ENCODE data around the gene MUC5B. TPM values are rescaled to one million over a fixed set of nuclear protein-coding genes. Genes with fewer than 3 reads are reported as not detected.

The MUC5B gene
- total RNA-seq, 4 donors from 2014 or later: 0.04 to 139 (median 1.6) TPM

DNA sequence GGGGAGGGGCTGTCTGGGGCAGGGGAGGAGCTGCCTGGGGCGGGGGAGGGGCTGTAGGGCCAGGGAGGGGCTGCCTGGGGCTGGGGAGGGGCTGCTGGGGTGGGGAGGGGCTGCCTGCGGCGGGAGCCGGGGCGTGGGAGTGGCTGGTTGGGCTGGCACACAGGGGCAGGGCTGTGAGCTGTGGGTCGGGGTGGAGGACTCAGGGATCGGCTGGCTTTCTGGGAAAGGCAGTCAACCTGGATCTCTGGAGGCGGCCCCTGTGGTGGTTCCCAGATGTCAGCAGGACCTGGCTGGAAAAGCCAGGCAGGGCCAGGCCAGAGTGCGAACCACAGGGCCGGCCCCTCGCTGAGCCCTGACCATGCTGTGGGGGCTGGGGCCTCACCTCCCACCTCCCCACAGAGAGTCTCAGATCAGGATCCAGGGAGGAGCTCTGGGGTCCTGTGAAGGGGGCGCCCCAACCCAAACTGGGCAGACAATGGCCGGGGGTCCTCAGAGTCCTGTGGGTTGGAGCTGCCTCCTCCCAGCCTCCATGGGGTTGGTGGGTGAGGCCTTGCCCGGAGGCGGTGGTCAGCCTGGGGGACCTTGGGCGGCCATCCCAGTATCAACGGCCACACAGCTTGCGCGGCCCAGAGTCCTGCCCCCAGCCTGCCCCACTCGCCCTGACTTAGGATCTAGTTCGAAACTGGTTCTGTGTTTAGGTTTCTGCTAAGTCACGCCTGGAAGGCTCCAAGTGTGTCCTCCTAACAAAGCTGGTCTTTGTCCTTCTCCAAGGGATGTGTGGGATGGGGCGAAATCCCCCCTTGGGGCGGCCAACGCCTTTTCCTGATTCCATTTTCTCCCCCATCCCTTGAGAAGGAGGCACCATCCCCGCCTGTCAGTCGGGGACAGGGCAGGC lies 1.9 kb downstream of the MUC5B start:
- Histone ChIP-seq H3K4me3 (peak overlapping the region in 1 of 4 donors; percentile 14), H3K27ac (peak overlapping the region in 1 of 4 donors; percentile 60), H3K27me3 (peaks cover 0 to 100% (median 2%) of the 10 kb centered on the region in 4 donors), H3K36me3 (no peaks in the 10 kb centered on the region), H3K4me1 (peaks cover 0 to 15% (median 0%) of the 10 kb centered on the region in 3 donors), H3K9me3 (no peaks in the 10 kb centered on the region)
- TF ChIP-seq, protein P1, sequence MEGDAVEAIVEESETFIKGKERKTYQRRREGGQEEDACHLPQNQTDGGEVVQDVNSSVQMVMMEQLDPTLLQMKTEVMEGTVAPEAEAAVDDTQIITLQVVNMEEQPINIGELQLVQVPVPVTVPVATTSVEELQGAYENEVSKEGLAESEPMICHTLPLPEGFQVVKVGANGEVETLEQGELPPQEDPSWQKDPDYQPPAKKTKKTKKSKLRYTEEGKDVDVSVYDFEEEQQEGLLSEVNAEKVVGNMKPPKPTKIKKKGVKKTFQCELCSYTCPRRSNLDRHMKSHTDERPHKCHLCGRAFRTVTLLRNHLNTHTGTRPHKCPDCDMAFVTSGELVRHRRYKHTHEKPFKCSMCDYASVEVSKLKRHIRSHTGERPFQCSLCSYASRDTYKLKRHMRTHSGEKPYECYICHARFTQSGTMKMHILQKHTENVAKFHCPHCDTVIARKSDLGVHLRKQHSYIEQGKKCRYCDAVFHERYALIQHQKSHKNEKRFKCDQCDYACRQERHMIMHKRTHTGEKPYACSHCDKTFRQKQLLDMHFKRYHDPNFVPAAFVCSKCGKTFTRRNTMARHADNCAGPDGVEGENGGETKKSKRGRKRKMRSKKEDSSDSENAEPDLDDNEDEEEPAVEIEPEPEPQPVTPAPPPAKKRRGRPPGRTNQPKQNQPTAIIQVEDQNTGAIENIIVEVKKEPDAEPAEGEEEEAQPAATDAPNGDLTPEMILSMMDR (IDR thresholded peaks at IDR 0.05): no peak
- no peak for TF ChIP-seq POLR2A (IDR thresholded peaks at IDR 0.05)
- WGBS, 2 donors: 72 to 89% methylated on average over 6 to 8 of the region's 27 CpGs
- no peak for DNase-seq
- intact Hi-C loops (cut with DNase I): no loop called here

DNA sequence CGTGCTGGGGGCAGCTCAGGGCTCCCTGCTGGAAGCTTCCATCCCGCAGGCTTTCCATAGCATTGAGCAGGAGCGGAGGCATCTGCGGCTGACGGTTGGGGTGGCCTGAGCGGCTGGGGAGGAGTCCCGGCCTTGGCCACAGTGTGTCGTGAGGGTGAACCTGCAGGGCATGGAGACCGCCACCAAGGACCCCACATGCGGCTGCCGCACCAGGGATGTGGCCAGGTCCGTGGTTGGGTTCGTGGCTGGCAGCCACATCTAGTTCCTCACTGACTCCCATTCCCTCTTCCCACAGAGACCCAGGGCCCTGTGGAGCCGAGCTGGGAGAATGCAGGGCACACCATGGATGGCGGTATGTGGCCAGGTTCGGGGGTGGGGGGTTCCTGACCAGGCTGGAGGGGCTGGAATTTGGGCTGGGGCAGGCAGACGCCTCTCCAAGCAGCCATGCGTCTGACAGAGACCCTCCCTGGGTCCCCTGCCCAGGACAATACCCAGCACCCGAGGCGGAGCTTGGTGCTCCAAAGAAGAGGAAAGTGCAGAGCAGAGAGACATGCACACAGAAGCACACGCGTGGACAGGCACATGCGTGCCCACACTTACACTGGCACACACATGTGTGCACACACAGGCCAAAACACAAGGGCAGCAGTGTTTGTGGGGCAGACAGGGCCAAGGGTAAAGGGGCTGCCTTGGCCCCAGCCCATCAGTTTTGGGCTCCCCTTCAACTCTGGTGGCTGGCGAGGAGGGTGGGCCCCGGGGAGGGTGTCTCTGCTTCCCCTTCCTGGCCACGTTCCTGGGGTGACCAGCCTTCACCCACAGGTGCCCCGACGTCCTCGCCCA lies 2.7 kb downstream of the MUC5B start:
- WGBS, 2 donors: 60% methylated on average over 3 of the region's 29 CpGs; no CpG with 5 or more reads in 1 of the 2 donors
- TF ChIP-seq, protein P1 (IDR thresholded peaks at IDR 0.05): no peak
- TF ChIP-seq POLR2A (IDR thresholded peaks at IDR 0.05): no peak
- H3K36me3 ChIP-seq: no peaks in the 10 kb centered on the region
- no peak for DNase-seq
- intact Hi-C loops (cut with DNase I): no loop called here
- peak overlapping the region in 1 of 4 donors; percentile 29 for H3K27ac ChIP-seq
- peaks cover 0 to 19% (median 0%) of the 10 kb centered on the region in 3 donors for H3K4me1 ChIP-seq
- peak overlapping the region in 1 of 4 donors; percentile 14 for H3K4me3 ChIP-seq
- peaks cover 0 to 100% (median 2%) of the 10 kb centered on the region in 4 donors for H3K27me3 ChIP-seq
- no peaks in the 10 kb centered on the region for H3K9me3 ChIP-seq

DNA sequence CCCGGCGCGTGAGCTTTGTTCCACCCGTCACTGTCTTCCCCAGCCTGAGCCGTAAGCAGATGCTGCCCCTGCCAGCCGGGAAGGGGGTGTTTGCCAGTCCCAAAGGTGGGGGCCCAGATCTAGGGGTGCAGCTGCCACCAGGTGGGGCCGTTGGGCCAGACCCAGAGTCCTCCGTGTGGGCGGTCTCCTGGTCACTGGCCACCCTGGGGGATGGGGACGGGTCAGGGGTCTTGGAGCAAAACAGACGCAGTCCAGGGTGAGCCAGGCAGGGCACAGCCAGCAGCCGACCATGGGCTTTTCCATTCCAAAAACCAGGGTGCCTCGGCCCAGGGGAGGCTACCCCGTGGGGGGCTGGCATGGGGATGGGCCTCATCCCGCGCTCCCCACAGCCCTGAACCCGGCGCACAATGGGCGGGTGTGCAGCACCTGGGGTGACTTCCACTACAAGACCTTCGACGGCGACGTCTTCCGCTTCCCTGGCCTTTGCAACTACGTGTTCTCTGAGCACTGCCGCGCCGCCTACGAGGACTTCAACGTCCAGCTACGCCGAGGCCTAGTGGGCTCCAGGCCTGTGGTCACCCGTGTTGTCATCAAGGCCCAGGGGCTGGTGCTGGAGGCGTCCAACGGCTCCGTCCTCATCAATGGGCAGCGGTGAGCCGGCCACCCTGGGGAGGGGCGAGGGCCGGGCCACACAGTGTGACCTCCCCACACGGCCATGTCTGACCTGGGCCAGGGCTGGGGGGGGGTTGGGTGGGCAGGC lies 3.5 kb downstream of the MUC5B start:
- Histone ChIP-seq H3K36me3 (no peaks in the 10 kb centered on the region), H3K4me3 (peak overlapping the region in 1 of 4 donors; percentile 14), H3K27me3 (peaks cover 0 to 100% (median 2%) of the 10 kb centered on the region in 4 donors), H3K4me1 (peaks cover 0 to 19% (median 0%) of the 10 kb centered on the region in 3 donors), H3K27ac (no peak overlapping the region), H3K9me3 (no peaks in the 10 kb centered on the region)
- DNase-seq: no peak
- TF ChIP-seq, protein P1 (IDR thresholded peaks at IDR 0.05): no peak
- TF ChIP-seq POLR2A (IDR thresholded peaks at IDR 0.05): no peak
- intact Hi-C loops (cut with DNase I): no loop called here
- WGBS, 2 donors: 84 to 96% methylated on average over 5 to 14 of the region's 41 CpGs

DNA sequence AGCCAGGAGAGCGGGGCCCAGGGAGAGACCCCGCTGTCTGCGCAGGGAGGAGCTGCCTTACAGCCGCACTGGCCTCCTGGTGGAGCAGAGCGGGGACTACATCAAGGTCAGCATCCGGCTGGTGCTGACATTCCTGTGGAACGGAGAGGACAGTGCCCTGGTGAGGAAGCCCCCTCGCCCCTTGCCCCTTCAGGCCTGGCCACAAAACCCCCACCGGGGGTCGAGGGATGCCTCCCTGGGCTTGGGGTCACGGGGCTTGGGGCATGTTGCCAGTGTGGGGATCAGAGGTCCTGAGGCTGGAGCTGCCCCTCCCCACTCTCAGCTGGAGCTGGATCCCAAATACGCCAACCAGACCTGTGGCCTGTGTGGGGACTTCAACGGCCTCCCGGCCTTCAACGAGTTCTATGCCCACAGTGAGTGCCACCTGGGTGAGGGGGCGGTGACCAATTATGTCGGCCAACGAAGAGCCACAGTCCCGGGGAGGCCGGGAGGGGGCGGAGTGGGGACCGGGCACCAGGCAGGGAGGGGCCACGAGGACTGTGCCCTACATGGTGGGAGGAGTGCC lies 4.2 kb downstream of the MUC5B start:
- H3K4me3 ChIP-seq: no peak overlapping the region
- 76% methylated on average over 7 of the region's 23 CpGs; no CpG with 5 or more reads in 1 of the 2 donors for WGBS, 2 donors
- no peak overlapping the region for H3K27ac ChIP-seq
- intact Hi-C loops (cut with DNase I): no loop called here
- no peaks in the 10 kb centered on the region for H3K36me3 ChIP-seq
- DNase-seq: no peak
- no peak for TF ChIP-seq POLR2A (IDR thresholded peaks at IDR 0.05)
- TF ChIP-seq, protein P1 (IDR thresholded peaks at IDR 0.05): peak in 1 of 6 experiments; percentile 8
- H3K27me3 ChIP-seq: peaks cover 0 to 100% (median 2%) of the 10 kb centered on the region in 4 donors
- no peaks in the 10 kb centered on the region for H3K9me3 ChIP-seq
- peaks cover 0 to 19% (median 0%) of the 10 kb centered on the region in 3 donors for H3K4me1 ChIP-seq

Measured in esophagus squamous epithelium (tissue), 5 donors.